Measurements from ENCODE around the gene ANKRD1.

The ANKRD1 gene

DNA sequence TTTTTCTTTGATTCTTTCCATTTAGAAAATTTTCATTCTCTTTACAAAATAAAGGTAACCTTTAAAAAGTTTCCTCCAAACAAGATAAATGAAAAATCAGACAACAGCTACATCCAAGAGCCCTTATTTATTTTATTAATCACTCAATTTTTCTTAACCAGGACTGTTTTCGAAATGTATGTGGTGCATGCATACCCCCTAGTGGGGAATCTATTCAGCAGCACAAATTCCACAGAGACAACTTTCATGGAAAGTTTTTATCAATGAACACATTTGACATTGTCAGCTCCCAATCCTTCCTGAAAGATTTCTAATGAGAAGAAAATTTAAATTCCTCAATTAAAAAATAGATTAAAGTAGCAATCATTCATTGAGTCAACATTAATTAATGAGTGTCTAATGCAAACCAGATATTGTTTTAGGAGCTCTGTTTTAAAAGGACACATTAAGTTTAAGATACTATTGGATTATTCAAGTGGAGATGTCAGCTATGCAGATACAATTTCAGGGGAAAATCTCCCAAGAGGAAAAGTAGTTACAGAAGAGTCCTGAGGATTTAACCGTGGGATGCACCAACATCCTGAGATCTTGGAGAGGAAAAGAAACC, 57.9 kb downstream of the ANKRD1 start:
- DNase-seq: no peak

All from amygdala (tissue), 56 donors.